ENCODE data around the gene INPP5J. TPM values are rescaled to one million over a fixed set of nuclear protein-coding genes. Genes with fewer than 3 reads are reported as not detected.

Gene INPP5J
- total RNA-seq, 1 experiment from 2014 or later, result 3.1 TPM

DNA sequence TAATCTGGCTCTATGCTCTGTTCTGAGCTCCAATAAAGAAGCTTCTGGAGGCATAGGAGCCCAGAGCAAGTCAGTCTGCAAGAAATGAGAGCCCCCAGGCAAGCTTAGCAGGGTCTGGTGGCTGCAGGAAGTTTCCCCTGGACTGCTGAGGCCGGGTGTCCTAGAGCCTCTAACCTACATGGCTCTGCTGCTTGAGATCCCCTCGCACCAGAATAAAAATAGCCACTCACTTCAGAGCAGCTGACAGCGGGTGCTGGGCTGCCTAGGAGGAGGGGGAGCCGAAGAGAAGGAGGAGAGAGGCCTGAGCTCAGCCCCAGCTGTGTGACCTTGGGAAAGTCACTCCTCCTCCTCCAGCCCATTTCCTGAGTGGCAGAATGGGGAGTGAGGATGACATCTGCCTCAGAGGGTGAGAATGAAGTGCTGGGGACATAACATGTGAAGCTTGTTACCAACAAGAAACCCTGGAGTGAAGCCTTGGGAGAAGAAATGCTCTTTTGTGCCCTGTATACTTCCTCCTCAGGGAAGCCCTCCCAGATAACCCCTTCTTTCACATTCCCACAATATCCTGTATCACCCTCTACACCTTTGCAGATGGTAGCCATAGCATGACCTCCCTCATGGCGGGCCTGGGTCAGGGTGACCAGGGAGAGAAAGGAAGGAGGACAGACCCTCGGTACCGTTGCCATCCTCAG is 3.6 kb upstream of the INPP5J start:
- H3K4me1 ChIP-seq (ENCODE audit: insufficient read depth, low read length), result 0 out of 2 replicates have a peak, but pooled peaks cover 4% of the 10 kb centered on the region
- H3F3A ChIP-seq (ENCODE audit: low read length, unreplicated experiment), result no peaks in the 10 kb centered on the region
- H3K36me3 ChIP-seq (ENCODE audit: low read depth, low read length), result no peaks in the 10 kb centered on the region
- no peaks in the 10 kb centered on the region for H4K20me1 ChIP-seq (ENCODE audit: low read length)
- intact Hi-C loops (cut with micrococcal nuclease), result no loop called here
- POLR2A ChIA-PET (ENCODE audit: unreplicated experiment), result no interaction called here
- H2AFZ ChIP-seq (ENCODE audit: low read length), result no peak overlapping the region
- H3K27ac ChIP-seq (ENCODE audit: low read length), result no peak overlapping the region
- ATAC-seq, result no peak
- H3K9ac ChIP-seq (ENCODE audit: low read length), result no peak overlapping the region
- no peaks in the 10 kb centered on the region for H3K9me3 ChIP-seq (ENCODE audit: low read length)
- TF ChIP-seq EZH2 (IDR thresholded peaks at IDR 0.05; ENCODE audit: low read length, unreplicated experiment), result no peak
- TF ChIP-seq EZH2phosphoT487 (IDR thresholded peaks at IDR 0.05; ENCODE audit: borderline replicate concordance, low read length), result no peak
- TF ChIP-seq, protein P1, sequence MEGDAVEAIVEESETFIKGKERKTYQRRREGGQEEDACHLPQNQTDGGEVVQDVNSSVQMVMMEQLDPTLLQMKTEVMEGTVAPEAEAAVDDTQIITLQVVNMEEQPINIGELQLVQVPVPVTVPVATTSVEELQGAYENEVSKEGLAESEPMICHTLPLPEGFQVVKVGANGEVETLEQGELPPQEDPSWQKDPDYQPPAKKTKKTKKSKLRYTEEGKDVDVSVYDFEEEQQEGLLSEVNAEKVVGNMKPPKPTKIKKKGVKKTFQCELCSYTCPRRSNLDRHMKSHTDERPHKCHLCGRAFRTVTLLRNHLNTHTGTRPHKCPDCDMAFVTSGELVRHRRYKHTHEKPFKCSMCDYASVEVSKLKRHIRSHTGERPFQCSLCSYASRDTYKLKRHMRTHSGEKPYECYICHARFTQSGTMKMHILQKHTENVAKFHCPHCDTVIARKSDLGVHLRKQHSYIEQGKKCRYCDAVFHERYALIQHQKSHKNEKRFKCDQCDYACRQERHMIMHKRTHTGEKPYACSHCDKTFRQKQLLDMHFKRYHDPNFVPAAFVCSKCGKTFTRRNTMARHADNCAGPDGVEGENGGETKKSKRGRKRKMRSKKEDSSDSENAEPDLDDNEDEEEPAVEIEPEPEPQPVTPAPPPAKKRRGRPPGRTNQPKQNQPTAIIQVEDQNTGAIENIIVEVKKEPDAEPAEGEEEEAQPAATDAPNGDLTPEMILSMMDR (conservative IDR thresholded peaks at IDR 0.05; ENCODE audit: low read depth, low read length), result no peak
- DNase-seq, result no peak
- no TSS peak for BruUV-seq (replicated peaks)
- H3K4me2 ChIP-seq (ENCODE audit: low read length), result no peak overlapping the region
- CTCF ChIA-PET, result no interaction called here
- no peak overlapping the region for H3K4me3 ChIP-seq (ENCODE audit: low read length)
- H3K79me2 ChIP-seq (ENCODE audit: low read length), result no peaks in the 10 kb centered on the region
- no peaks in the 10 kb centered on the region for H3K9me2 ChIP-seq (replicated peaks; ENCODE audit: low read length)
- H3K27me3 ChIP-seq (ENCODE audit: low read length), result no peaks in the 10 kb centered on the region

DNA sequence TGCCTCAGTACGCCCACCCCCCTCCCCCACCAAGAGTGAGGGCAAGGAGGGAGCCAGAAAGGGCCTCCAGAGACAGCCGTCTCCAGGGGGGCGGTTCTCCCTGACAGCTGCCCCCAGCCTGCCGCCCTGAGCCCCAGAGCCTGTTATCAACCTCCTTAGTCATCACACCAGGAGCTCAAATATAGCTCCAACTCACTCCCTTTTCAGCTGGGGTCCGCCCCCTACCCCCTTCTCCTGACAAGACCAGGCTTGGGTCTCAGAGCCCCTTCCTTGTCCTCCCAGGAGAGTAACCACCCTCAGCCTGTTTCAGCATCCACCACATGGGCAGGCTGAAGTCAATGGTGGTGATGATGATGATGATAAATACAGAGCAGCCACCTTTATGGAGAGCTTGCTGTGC is 2.5 kb upstream of the INPP5J start:
- H3K4me1 ChIP-seq (ENCODE audit: insufficient read depth, low read length), result 0 out of 2 replicates have a peak, but pooled peaks cover 4% of the 10 kb centered on the region
- no peak overlapping the region for H3K27ac ChIP-seq (ENCODE audit: low read length)
- H3K9ac ChIP-seq (ENCODE audit: low read length), result no peak overlapping the region
- H4K20me1 ChIP-seq (ENCODE audit: low read length), result no peaks in the 10 kb centered on the region
- H2AFZ ChIP-seq (ENCODE audit: low read length), result no peak overlapping the region
- TF ChIP-seq EZH2 (IDR thresholded peaks at IDR 0.05; ENCODE audit: low read length, unreplicated experiment), result no peak
- TF ChIP-seq, protein P1 (conservative IDR thresholded peaks at IDR 0.05; ENCODE audit: low read depth, low read length), result no peak
- BruUV-seq (replicated peaks), result no TSS peak
- no peaks in the 10 kb centered on the region for H3K9me2 ChIP-seq (replicated peaks; ENCODE audit: low read length)
- no peak overlapping the region for H3K4me2 ChIP-seq (ENCODE audit: low read length)
- CTCF ChIA-PET, result interaction anchor here (0.6 kb wide), 1 partner anchor 30 kb away, joined by 3 read pairs; no protein-coding TSS in a partner anchor
- ATAC-seq (no peak), DNase-seq (no peak)
- intact Hi-C loops (cut with micrococcal nuclease), result no loop called here
- H3K9me3 ChIP-seq (ENCODE audit: low read length), result no peaks in the 10 kb centered on the region
- no peaks in the 10 kb centered on the region for H3K36me3 ChIP-seq (ENCODE audit: low read depth, low read length)
- no peaks in the 10 kb centered on the region for H3K27me3 ChIP-seq (ENCODE audit: low read length)
- H3F3A ChIP-seq (ENCODE audit: low read length, unreplicated experiment), result no peaks in the 10 kb centered on the region
- no peak overlapping the region for H3K4me3 ChIP-seq (ENCODE audit: low read length)
- POLR2A ChIA-PET (ENCODE audit: unreplicated experiment), result no interaction called here
- H3K79me2 ChIP-seq (ENCODE audit: low read length), result no peaks in the 10 kb centered on the region

DNA sequence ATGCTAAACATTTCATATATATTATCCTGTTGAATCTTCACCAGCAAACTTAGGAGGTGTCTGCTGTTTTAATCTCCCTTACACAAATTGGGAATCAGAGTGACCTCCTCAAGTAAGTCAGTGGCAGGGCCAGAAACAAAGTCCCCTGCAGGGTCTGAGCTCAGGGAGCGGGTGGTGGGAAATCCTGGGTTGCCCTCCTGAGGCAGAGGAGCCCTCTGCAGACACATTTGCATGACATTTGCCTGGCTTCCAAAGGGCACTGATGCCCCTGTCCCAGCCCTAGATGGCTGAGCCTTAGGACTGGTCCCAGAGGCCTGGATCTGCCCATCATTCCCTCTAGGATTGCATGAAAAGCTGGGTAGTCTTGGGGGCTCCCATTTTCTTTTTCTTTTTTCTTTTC is 2.1 kb upstream of the INPP5J start:
- H3K4me2 ChIP-seq (ENCODE audit: low read length), result no peak overlapping the region
- no peaks in the 10 kb centered on the region for H3K27me3 ChIP-seq (ENCODE audit: low read length)
- no peak for ATAC-seq
- BruUV-seq (replicated peaks), result no TSS peak
- ChIA-PET CTCF (interaction anchor here (0.6 kb wide), 1 partner anchor 29 kb away, joined by 3 read pairs; no protein-coding TSS in a partner anchor), POLR2A (ENCODE audit: unreplicated experiment) (no interaction called here)
- no peaks in the 10 kb centered on the region for H3F3A ChIP-seq (ENCODE audit: low read length, unreplicated experiment)
- H2AFZ ChIP-seq (ENCODE audit: low read length), result no peak overlapping the region
- no peak for DNase-seq
- no peaks in the 10 kb centered on the region for H3K9me2 ChIP-seq (replicated peaks; ENCODE audit: low read length)
- no peaks in the 10 kb centered on the region for H3K79me2 ChIP-seq (ENCODE audit: low read length)
- intact Hi-C loops (cut with micrococcal nuclease), result no loop called here
- H4K20me1 ChIP-seq (ENCODE audit: low read length), result no peaks in the 10 kb centered on the region
- no peaks in the 10 kb centered on the region for H3K36me3 ChIP-seq (ENCODE audit: low read depth, low read length)
- H3K4me1 ChIP-seq (ENCODE audit: insufficient read depth, low read length), result 0 out of 2 replicates have a peak, but pooled peaks cover 4% of the 10 kb centered on the region
- no peak overlapping the region for H3K9ac ChIP-seq (ENCODE audit: low read length)
- H3K9me3 ChIP-seq (ENCODE audit: low read length), result no peaks in the 10 kb centered on the region
- H3K4me3 ChIP-seq (ENCODE audit: low read length), result no peak overlapping the region
- no peak overlapping the region for H3K27ac ChIP-seq (ENCODE audit: low read length)
- TF ChIP-seq EZH2phosphoT487 (IDR thresholded peaks at IDR 0.05; ENCODE audit: borderline replicate concordance, low read length) (no peak), EZH2 (IDR thresholded peaks at IDR 0.05; ENCODE audit: low read length, unreplicated experiment) (no peak)
- TF ChIP-seq, protein P1 (conservative IDR thresholded peaks at IDR 0.05; ENCODE audit: low read depth, low read length), result no peak

All from PC-3 (cell line).